Naive thymus-derived CD8-positive, alpha-beta T cell (primary cell): ENCODE data around the gene RGSL1. TPM values are rescaled to one million over a fixed set of nuclear protein-coding genes. Genes with fewer than 3 reads are reported as not detected.

ENCODE experiments used
- ATAC-seq, 2 donors: fragments of 150-1000 bp; cut with Tn5 transposase in 1 of 2; sonication (Bioruptor Pico), chemical (Tn5 transposase) in 1 of 2; 1 replicate in 1 of 2; 2 replicates in 1 of 2; pipeline ENCODE4 v1.10.0; 2021; ENCODE audit warnings: mild to moderate bottlenecking in 2 of 2, moderate library complexity in 2 of 2
- POLR2A ChIA-PET: fragments of 350-600 bp; sonication (Branson Sonifier 250); formaldehyde crosslinking; loops from one replicate; lab custom pipeline; 2021; ENCODE audit warnings: antibody characterized with exemption; lab: Charles Lee
- DNase-seq, 10 donors: peaks; one replicate each; pipeline versions ENCODE4 v3.0.0 to v3.0.0-alpha.2; 2020 to 2022
- H3K27ac Mint-ChIP-seq, 10 donors: one replicate each; pipeline ENCODE4 v1.8.0; 2020 to 2022; ENCODE audit warnings: mild to moderate bottlenecking in 10 of 10, mixed read lengths in 10 of 10, moderate library complexity in 4 of 10, inconsistent platforms in 1 of 10
- H3K27me3 Mint-ChIP-seq, 5 donors: one replicate each; pipeline ENCODE4 v1.8.0; 2021 to 2022; ENCODE audit warnings: mixed read lengths in 5 of 5
- H3K36me3 Mint-ChIP-seq, 3 donors: one replicate each; pipeline ENCODE4 v1.8.0; 2020 to 2022; ENCODE audit warnings: mixed read lengths in 3 of 3, mild to moderate bottlenecking in 2 of 3, inconsistent platforms in 1 of 3
- H3K4me1 Mint-ChIP-seq, 4 donors: one replicate each; pipeline ENCODE4 v1.8.0; 2021 to 2022; ENCODE audit warnings: mixed read lengths in 4 of 4
- H3K4me3 Mint-ChIP-seq, 10 donors: one replicate each; pipeline ENCODE4 v1.8.0; 2020 to 2022; ENCODE audit warnings: mild to moderate bottlenecking in 10 of 10, mixed read lengths in 10 of 10, moderate library complexity in 6 of 10, inconsistent platforms in 1 of 10
- H3K9me3 Mint-ChIP-seq, 9 donors: one replicate each; pipeline ENCODE4 v1.8.0; 2020 to 2022; ENCODE audit warnings: mixed read lengths in 9 of 9, mild to moderate bottlenecking in 3 of 9, inconsistent platforms in 1 of 9, moderate library complexity in 1 of 9
- polyA plus RNA-seq, 3 donors: library from polyadenylated mRNA; unstranded; fragments of 300-500 nt; fragmentation: Illumina TruSeq; gene quantifications; one replicate each; pipeline ENCODE4 v1.2.3, GENCODE V29; 2021
- total RNA-seq, 8 experiments: library from RNA in 2 of 8; stranded (reverse) in 2 of 8; gene quantifications; one replicate each; pipeline ENCODE4 v1.2.3 and lab custom pipeline; 2021 to 2026

Gene RGSL1
- not detected for total RNA-seq
- polyA plus RNA-seq, result not detected
- total RNA-seq (lab: John Stamatoyannopoulos, UW), result 0 to 0.08 (median 0) reads per million in 6 experiments

DNA sequence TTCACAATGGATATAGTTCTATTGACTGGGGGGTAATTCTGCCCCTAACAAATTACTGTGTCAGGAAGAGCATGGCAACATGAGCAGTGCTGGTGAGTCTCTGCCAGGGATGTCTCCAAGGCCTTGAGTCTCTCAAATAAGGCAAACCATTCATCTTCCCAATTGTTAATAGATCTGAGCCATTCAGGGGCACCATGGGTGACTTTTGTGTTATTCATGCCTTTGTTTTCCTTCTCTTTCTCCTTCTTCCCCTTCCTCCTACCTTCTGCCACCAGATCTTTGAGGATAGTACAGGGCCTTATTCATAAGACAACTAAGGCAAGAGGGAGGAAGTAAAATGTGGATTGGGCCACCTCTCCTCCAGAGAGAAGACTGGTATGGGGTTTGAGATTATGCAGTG, at the start of gene RGSL1:
Gene RGSL1 (plus strand): TSS at position 60 of the 400 bp plus-strand sequence. CDS start 20 bp downstream, at position 80.
- DNase-seq (no peak), ATAC-seq (no peak)
- H3K4me3 Mint-ChIP-seq, result no peak within 1 kb of the TSS
- H3K27ac Mint-ChIP-seq, result no peak within 1 kb of the TSS
- H3K27me3 Mint-ChIP-seq, result peaks cover 4 to 29% (median 14%) of the 10 kb centered on the region in 5 donors
- POLR2A ChIA-PET, result no interaction called here
- H3K36me3 Mint-ChIP-seq, result no peaks in the 10 kb centered on the region
- H3K9me3 Mint-ChIP-seq, result peaks cover 0 to 2% (median 0%) of the 10 kb centered on the region in 9 donors
- peaks cover 3 to 6% (median 4%) of the 10 kb centered on the region in 4 donors for H3K4me1 Mint-ChIP-seq

DNA sequence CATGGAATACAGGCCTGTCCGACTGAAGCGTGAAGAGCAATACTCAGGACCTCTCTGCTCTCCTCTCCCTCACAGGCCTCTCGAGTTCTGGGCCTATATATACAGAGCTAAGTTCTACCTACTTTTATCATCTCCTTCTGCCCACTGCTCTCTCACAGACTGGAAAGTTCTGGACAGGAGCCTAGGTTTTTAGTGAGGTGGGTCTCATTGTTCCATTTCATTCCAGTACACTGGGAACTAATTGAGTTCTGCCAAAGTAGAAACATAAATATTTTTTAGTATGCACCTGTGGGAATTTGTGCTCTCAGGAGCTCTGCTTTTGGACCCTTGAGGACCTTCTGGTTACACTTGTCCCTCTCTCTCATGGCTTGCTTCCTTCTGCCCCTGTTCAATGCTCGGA, 49.4 kb upstream of the RGSL1 start, which contains the start of gene TEDDM1:
Gene TEDDM1 (minus strand): TSS at position 101 of the 400 bp plus-strand sequence. CDS start 182 bp downstream, outside the sequence.
- Mint-ChIP-seq H3K9me3 (peaks cover 0 to 12% (median 3%) of the 10 kb centered on the region in 9 donors), H3K27ac (peak within 1 kb of the TSS in 1 of 10 donors; percentile 4), H3K4me3 (no peak within 1 kb of the TSS), H3K4me1 (peaks cover 2 to 6% (median 4%) of the 10 kb centered on the region in 4 donors), H3K36me3 (peaks cover 0 to 5% (median 0%) of the 10 kb centered on the region in 3 donors), H3K27me3 (peaks cover 4 to 23% (median 10%) of the 10 kb centered on the region in 5 donors)
- no peak for DNase-seq
- no peak for ATAC-seq
- POLR2A ChIA-PET, result no interaction called here

DNA sequence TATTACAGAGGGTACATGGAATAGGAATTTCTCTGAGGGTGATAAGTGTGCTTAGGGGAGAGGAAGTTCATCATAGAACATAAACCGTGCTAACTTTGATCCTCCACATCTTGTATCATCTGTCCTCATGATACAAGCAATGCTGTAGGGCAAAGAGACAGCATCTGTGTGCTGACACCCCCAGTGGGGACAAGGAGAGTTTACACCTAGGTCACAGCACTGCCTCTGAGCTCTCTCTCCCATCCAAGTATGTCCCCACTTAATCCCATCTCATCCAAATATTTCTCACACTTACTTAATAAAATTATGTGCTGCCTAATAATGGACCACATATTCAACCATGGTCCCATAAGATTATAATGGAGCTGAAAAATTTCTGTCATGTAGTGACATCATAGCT, 45.2 kb upstream of the RGSL1 start:
- peaks cover 0 to 21% (median 6%) of the 10 kb centered on the region in 9 donors for H3K9me3 Mint-ChIP-seq
- DNase-seq, result no peak
- POLR2A ChIA-PET, result no interaction called here
- no peak overlapping the region for H3K27ac Mint-ChIP-seq
- no peaks in the 10 kb centered on the region for H3K4me1 Mint-ChIP-seq
- no peak overlapping the region for H3K4me3 Mint-ChIP-seq
- no peak for ATAC-seq
- H3K36me3 Mint-ChIP-seq, result peaks cover 0 to 7% (median 0%) of the 10 kb centered on the region in 3 donors
- peaks cover 8 to 39% (median 16%) of the 10 kb centered on the region in 5 donors for H3K27me3 Mint-ChIP-seq

DNA sequence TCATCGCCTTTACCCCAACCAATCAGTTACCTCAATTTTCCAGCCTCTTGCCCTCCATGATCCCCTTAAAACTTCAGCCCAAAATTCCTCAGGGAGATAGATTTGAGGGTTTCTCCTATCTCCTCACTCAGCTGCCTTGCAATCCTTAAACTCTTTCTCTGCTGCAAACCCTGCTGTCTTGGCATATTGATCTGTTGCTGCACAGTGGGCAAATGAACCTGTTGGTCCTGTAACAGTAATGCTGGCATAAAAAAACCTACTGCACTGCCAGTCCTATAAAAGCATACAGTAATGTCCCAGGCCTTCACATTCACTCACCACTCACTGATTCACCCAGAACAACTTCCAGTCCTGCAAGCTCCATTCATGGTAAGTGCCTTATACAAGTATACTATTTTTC, 44.4 kb upstream of the RGSL1 start:
- no peak overlapping the region for H3K4me3 Mint-ChIP-seq
- H3K27me3 Mint-ChIP-seq, result peaks cover 8 to 47% (median 16%) of the 10 kb centered on the region in 5 donors
- peaks cover 0 to 7% (median 0%) of the 10 kb centered on the region in 3 donors for H3K36me3 Mint-ChIP-seq
- ATAC-seq, result no peak
- H3K9me3 Mint-ChIP-seq, result peaks cover 0 to 21% (median 6%) of the 10 kb centered on the region in 9 donors
- no peak for DNase-seq
- H3K27ac Mint-ChIP-seq, result peak overlapping the region in 1 of 10 donors; percentile 40
- H3K4me1 Mint-ChIP-seq, result no peaks in the 10 kb centered on the region
- POLR2A ChIA-PET, result no interaction called here

DNA sequence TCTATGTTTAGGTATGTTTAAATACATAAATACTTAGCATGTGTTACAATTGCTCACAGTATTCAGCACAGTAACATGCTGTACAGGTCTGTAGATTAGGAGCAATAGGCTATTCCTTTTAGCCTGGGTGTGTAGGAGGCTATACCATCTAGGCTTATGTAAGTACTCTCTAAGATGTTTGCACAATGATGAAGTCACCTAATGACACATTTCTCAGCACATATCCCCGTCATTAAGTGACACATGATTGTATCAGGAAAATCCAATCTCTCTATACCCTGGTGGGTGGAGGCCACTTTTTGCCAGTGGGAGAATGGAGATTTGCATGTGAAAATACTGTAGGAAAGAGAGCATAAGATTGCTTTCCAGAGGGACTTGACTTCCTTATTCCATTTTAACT, 43.9 kb upstream of the RGSL1 start:
- POLR2A ChIA-PET, result interaction anchor here (0.6 kb wide), 1 partner anchor 312 kb away, joined by 3 read pairs; no protein-coding TSS in a partner anchor
- peaks cover 0 to 21% (median 6%) of the 10 kb centered on the region in 9 donors for H3K9me3 Mint-ChIP-seq

DNA sequence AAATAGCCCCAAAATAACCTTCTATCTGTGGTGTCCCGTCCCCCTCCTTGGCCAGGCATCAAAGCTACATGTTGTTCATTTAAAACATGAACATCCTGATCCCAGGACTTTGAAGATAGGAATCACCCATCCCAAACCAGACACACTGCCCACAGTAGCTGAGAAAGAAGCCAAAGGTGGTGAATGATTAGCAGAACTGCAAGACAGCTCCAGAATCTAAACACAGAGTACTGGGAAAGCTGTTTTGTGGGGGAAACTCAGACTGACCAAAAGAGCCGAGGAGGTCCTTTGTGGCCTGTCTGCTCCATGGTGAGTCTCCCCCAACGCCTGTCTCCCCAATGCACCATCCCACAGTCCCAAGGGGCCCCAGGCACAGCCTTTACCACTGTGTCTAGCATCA, 42.2 kb upstream of the RGSL1 start:
- no peaks in the 10 kb centered on the region for H3K4me1 Mint-ChIP-seq

More for the DNA sequence above, 43.9 kb upstream of the RGSL1 start:
- peaks cover 8 to 49% (median 16%) of the 10 kb centered on the region in 5 donors for H3K27me3 Mint-ChIP-seq
- no peak overlapping the region for H3K4me3 Mint-ChIP-seq
- H3K27ac Mint-ChIP-seq, result no peak overlapping the region
- peaks cover 0 to 7% (median 0%) of the 10 kb centered on the region in 3 donors for H3K36me3 Mint-ChIP-seq
- no peak for ATAC-seq
- no peaks in the 10 kb centered on the region for H3K4me1 Mint-ChIP-seq
- no peak for DNase-seq

DNA sequence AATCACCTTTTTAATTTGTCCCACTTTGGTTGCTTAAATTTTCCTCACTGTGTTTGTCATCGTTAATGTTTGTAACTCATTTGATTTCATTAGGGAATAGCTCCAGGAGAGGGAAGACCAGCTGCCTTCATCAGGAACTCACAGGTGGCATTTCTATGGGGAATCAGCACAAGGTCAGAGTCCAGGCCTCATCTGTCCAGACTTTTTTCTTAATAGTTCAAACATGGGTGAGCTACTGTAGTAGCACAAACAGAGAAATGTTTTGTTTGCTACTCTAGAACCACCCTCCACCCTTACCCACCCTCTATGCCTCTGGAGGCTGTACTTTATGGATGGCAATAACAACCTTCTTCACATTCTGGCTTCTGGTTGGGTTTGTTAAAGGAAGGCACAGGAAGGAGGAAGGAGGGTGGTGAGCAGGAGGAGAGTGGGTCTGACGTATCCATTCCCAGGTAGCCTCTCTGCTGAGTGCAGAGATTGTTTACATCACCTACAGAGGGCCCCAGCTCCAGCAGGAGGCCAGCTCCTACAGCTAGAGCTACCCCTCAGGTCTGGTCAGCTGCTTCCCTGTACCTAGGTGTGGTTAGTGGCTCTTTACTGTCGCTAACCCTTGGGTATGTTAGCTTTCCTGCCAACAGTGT, 41.4 kb upstream of the RGSL1 start:
- DNase-seq (no peak), ATAC-seq (no peak)
- H3K9me3 Mint-ChIP-seq, result peaks cover 0 to 21% (median 6%) of the 10 kb centered on the region in 9 donors
- POLR2A ChIA-PET, result no interaction called here
- H3K4me1 Mint-ChIP-seq, result no peaks in the 10 kb centered on the region
- no peak overlapping the region for H3K4me3 Mint-ChIP-seq
- peaks cover 0 to 7% (median 0%) of the 10 kb centered on the region in 3 donors for H3K36me3 Mint-ChIP-seq
- no peak overlapping the region for H3K27ac Mint-ChIP-seq
- H3K27me3 Mint-ChIP-seq, result peaks cover 8 to 51% (median 16%) of the 10 kb centered on the region in 5 donors

More for the DNA sequence above, 42.2 kb upstream of the RGSL1 start:
- no peak overlapping the region for H3K4me3 Mint-ChIP-seq
- peaks cover 8 to 49% (median 16%) of the 10 kb centered on the region in 5 donors for H3K27me3 Mint-ChIP-seq
- H3K9me3 Mint-ChIP-seq, result peaks cover 0 to 21% (median 6%) of the 10 kb centered on the region in 9 donors
- H3K27ac Mint-ChIP-seq, result no peak overlapping the region
- H3K36me3 Mint-ChIP-seq, result peaks cover 0 to 7% (median 0%) of the 10 kb centered on the region in 3 donors
- POLR2A ChIA-PET, result no interaction called here
- ATAC-seq, result no peak
- DNase-seq, result no peak

DNA sequence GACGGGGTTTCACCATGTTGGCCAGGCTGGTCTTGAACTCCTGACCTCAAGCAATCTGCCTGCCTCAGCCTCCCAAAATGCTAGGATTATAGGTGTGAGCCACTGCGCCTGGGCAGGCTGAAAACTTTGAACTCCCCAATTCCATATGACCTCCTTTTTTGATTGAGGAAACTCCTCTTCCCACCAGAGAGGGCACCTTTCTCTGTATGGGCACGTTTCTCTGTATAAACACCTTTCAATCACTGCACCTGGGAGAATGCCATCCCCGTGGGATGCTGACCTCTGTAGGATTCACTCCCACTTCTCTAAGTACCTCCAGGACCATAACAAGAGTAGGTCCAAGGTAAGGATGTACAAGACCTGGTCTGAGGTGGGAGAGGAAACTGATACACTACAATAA, 39.8 kb upstream of the RGSL1 start:
- Mint-ChIP-seq H3K27ac (no peak overlapping the region), H3K4me1 (no peaks in the 10 kb centered on the region), H3K4me3 (no peak overlapping the region), H3K27me3 (peaks cover 12 to 61% (median 21%) of the 10 kb centered on the region in 5 donors), H3K36me3 (peaks cover 0 to 7% (median 0%) of the 10 kb centered on the region in 3 donors), H3K9me3 (peaks cover 0 to 13% (median 6%) of the 10 kb centered on the region in 9 donors)
- DNase-seq, result no peak
- POLR2A ChIA-PET, result no interaction called here
- no peak for ATAC-seq

DNA sequence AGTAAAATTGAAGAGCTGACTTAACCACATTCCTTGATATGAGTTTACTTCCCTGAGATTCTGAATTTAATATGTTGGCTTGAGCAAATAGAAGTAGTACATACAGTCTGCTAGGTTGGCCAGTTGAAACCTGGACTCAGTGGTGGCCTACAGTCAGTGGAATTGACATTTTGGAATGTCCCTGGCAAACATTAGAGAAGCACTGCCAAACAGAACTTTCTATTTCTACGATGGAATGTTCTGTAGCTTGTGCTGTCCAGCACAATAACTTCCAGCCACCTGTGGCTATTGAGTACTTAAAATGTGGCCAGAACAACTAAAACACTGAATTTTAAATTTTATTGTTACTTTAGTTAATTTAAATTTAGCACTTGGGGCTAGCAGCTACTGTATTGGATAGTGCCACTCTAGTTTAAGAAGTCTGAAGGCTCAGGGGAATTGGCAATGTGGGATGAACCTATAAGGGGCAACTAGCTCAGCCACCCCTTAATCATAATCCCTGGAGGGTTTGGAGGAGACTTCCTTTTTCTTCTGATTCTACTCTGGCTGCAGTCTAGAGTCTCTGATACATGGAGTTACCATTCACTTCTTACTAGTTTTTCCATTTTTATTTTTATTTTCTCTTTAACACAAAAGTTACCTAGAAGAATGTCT, 39.2 kb upstream of the RGSL1 start:
- DNase-seq, result no peak
- no peak for ATAC-seq
- Mint-ChIP-seq H3K36me3 (peaks cover 0 to under 1% (median 0%) of the 10 kb centered on the region in 3 donors), H3K4me1 (no peaks in the 10 kb centered on the region), H3K4me3 (no peak overlapping the region), H3K9me3 (peaks cover 0 to 7% (median under 1%) of the 10 kb centered on the region in 9 donors), H3K27me3 (peaks cover 10 to 61% (median 26%) of the 10 kb centered on the region in 5 donors), H3K27ac (no peak overlapping the region)
- POLR2A ChIA-PET, result no interaction called here

DNA sequence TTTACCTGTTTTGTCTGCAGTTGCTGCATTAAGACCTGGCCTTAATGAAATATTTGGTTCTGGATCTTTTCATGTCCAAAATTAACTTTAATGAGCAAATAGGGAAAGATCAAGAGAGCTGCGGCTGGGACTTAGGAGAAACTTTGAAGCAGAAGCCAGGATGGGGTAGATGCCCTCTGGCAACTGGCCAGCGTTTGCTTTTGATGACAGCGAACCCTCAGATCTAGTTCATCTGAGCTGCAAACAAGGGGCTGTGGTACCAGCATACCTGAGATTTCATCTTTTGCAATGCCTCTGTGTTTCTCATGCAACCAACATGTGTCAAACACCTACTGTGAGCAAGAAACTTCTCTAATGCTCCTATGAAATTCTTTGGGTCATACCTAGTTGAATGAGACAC, 36.5 kb upstream of the RGSL1 start:
- H3K9me3 Mint-ChIP-seq, result no peaks in the 10 kb centered on the region
- no peak overlapping the region for H3K4me3 Mint-ChIP-seq
- no peaks in the 10 kb centered on the region for H3K36me3 Mint-ChIP-seq
- H3K27me3 Mint-ChIP-seq, result peaks cover 10 to 49% (median 19%) of the 10 kb centered on the region in 5 donors
- H3K27ac Mint-ChIP-seq, result no peak overlapping the region
- no peaks in the 10 kb centered on the region for H3K4me1 Mint-ChIP-seq
- POLR2A ChIA-PET, result no interaction called here
- DNase-seq, result no peak
- ATAC-seq, result no peak

DNA sequence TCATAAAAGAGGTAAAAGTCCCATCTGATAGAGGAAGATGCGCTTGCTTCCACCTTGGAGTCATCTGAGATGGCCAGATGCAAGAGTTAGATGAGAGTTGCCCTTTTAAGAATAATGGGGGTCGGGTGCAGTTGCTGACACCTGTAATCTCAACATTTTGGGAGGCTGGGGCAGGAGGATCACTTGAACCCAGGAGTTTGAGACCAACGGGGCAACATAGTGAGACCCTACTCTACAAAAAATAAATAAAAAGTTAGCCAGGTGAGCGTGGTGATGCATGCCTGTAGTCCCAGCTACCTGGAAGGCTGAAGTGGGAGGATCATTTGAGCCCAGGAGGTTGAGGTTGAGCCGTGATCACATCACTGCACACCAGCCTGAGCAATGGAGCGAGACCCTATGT, 36.0 kb upstream of the RGSL1 start:
- Mint-ChIP-seq H3K4me1 (no peaks in the 10 kb centered on the region), H3K9me3 (no peaks in the 10 kb centered on the region), H3K4me3 (no peak overlapping the region), H3K27me3 (peaks cover 9 to 44% (median 19%) of the 10 kb centered on the region in 5 donors), H3K36me3 (no peaks in the 10 kb centered on the region), H3K27ac (no peak overlapping the region)
- POLR2A ChIA-PET, result no interaction called here
- no peak for ATAC-seq
- DNase-seq, result no peak

DNA sequence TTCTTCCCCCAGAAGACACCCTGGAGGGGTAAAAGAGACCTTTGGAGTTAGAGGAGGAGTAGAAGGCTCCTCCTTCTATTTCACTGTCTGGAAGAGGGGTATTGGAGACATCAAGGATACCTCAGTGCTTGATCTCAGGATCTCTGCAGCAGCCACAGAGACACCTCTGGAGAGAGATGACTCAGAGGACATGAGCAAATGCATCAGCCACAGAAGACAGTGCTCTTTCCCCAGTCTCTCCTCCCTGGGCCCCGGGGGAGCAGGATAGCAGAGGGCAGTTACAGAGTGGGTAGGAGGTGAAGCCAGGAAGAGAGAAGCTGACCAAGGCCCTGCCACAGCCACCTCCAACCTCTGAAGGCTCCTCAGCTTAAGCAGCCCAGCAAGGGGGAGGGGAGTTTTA, 34.2 kb upstream of the RGSL1 start:
- Mint-ChIP-seq H3K4me1 (no peaks in the 10 kb centered on the region), H3K27ac (no peak overlapping the region), H3K36me3 (no peaks in the 10 kb centered on the region), H3K4me3 (no peak overlapping the region), H3K27me3 (peaks cover 5 to 27% (median 17%) of the 10 kb centered on the region in 5 donors), H3K9me3 (no peaks in the 10 kb centered on the region)
- DNase-seq, result no peak
- ATAC-seq, result no peak
- POLR2A ChIA-PET, result no interaction called here
